ENCODE results near the gene RPRD1B.

RPRD1B gene

GRCh38 chr20:38023181-38024001 lies 10.2 kb upstream of the RPRD1B start:
- peak; percentile 93 for DNase-seq
- 75% methylated on average over 2 of the region's 5 CpGs for WGBS
- Histone ChIP-seq H3K27ac (ENCODE audit: low read length, poor library complexity, severe bottlenecking) (peak overlapping the region; percentile 77), H2BK120ac (ENCODE audit: low read depth, low read length) (no peak overlapping the region), H2AFZ (ENCODE audit: low read depth, low read length) (no peak overlapping the region), H3K18ac (ENCODE audit: low read depth in 1 of 2, low read length in 2 of 2) (peak overlapping the region in 1 of 2 experiments; percentile 2), H3K4me1 (ENCODE audit: control insufficient read depth, insufficient read depth, low read depth, low read length) (peaks cover 10% of the 10 kb centered on the region), H3K27me3 (ENCODE audit: control insufficient read depth in 1 of 2, insufficient read depth in 1 of 2, low read length in 2 of 2) (no peaks in the 10 kb centered on the region), H2BK5ac (ENCODE audit: low read depth, low read length, poor library complexity, severe bottlenecking) (no peak overlapping the region), H3K9ac (ENCODE audit: low read length) (no peak overlapping the region), H3K36me3 (ENCODE audit: control insufficient read depth in 1 of 2, insufficient read depth in 2 of 2, low read depth in 1 of 2, low read length in 2 of 2) (peaks cover 3 to 18% of the 10 kb centered on the region in 2 experiments), H2BK15ac (ENCODE audit: low read depth, poor library complexity, severe bottlenecking) (no peak overlapping the region), H3K4me3 (ENCODE audit: insufficient read depth in 1 of 2, low read depth in 1 of 2, low read length in 2 of 2) (no peak overlapping the region), H3K14ac (ENCODE audit: low read length in 2 of 2) (no peak overlapping the region), H2BK12ac (ENCODE audit: low read length in 2 of 2) (peak overlapping the region; percentile 33 to 44), H3K23ac (ENCODE audit: low read length in 2 of 2) (no peak overlapping the region), H2AK5ac (ENCODE audit: low read length, severe bottlenecking) (no peak overlapping the region), H4K8ac (ENCODE audit: low read length) (no peak overlapping the region), H3K79me1 (replicated peaks; ENCODE audit: low read length, poor library complexity, severe bottlenecking) (peaks cover 26% of the 10 kb centered on the region), H3K4ac (ENCODE audit: low read depth in 1 of 2, low read length in 2 of 2) (no peak overlapping the region), H4K91ac (ENCODE audit: low read length) (no peak overlapping the region), H3K4me2 (ENCODE audit: low read length, poor library complexity, severe bottlenecking) (peak overlapping the region; percentile 67), H3K9me3 (ENCODE audit: control insufficient read depth, low read length) (peaks cover 6% of the 10 kb centered on the region)

GRCh38 chr20:38024496-38024895 lies 9.1 kb upstream of the RPRD1B start:
- Histone ChIP-seq H3K27ac (ENCODE audit: low read length, poor library complexity, severe bottlenecking) (no peak overlapping the region), H3K27me3 (ENCODE audit: control insufficient read depth in 1 of 2, insufficient read depth in 1 of 2, low read length in 2 of 2) (no peaks in the 10 kb centered on the region), H3K18ac (ENCODE audit: low read depth in 1 of 2, low read length in 2 of 2) (peak overlapping the region; percentile 75 to 82), H3K9ac (ENCODE audit: low read length) (no peak overlapping the region), H3K4me1 (ENCODE audit: control insufficient read depth, insufficient read depth, low read depth, low read length) (peaks cover 10% of the 10 kb centered on the region), H2AFZ (ENCODE audit: low read depth, low read length) (no peak overlapping the region), H3K4me2 (ENCODE audit: low read length, poor library complexity, severe bottlenecking) (no peak overlapping the region), H3K79me1 (replicated peaks; ENCODE audit: low read length, poor library complexity, severe bottlenecking) (peaks cover 26% of the 10 kb centered on the region), H2BK120ac (ENCODE audit: low read depth, low read length) (no peak overlapping the region), H2BK12ac (ENCODE audit: low read length in 2 of 2) (peak overlapping the region; percentile 67 to 80), H3K14ac (ENCODE audit: low read length in 2 of 2) (no peak overlapping the region), H2AK5ac (ENCODE audit: low read length, severe bottlenecking) (peak overlapping the region; percentile 77), H3K4me3 (ENCODE audit: insufficient read depth in 1 of 2, low read depth in 1 of 2, low read length in 2 of 2) (no peak overlapping the region), H4K91ac (ENCODE audit: low read length) (peak overlapping the region; percentile 14), H2BK15ac (ENCODE audit: low read depth, poor library complexity, severe bottlenecking) (no peak overlapping the region), H4K8ac (ENCODE audit: low read length) (peak overlapping the region; percentile 9), H3K4ac (ENCODE audit: low read depth in 1 of 2, low read length in 2 of 2) (peak overlapping the region; percentile 19 to 57), H3K36me3 (ENCODE audit: control insufficient read depth in 1 of 2, insufficient read depth in 2 of 2, low read depth in 1 of 2, low read length in 2 of 2) (peaks cover 0 to 8% of the 10 kb centered on the region in 2 experiments), H2BK5ac (ENCODE audit: low read depth, low read length, poor library complexity, severe bottlenecking) (no peak overlapping the region), H3K9me3 (ENCODE audit: control insufficient read depth, low read length) (no peaks in the 10 kb centered on the region), H3K23ac (ENCODE audit: low read length in 2 of 2) (no peak overlapping the region)
- DNase-seq: no peak
- 92% methylated on average over 5 of the region's 5 CpGs for WGBS

- Histone ChIP-seq H3K4ac (ENCODE audit: low read depth in 1 of 2, low read length in 2 of 2) (no peak overlapping the region), H4K91ac (ENCODE audit: low read length) (no peak overlapping the region), H3K4me3 (ENCODE audit: insufficient read depth in 1 of 2, low read depth in 1 of 2, low read length in 2 of 2) (no peak overlapping the region), H2BK5ac (ENCODE audit: low read depth, low read length, poor library complexity, severe bottlenecking) (no peak overlapping the region), H3K9ac (ENCODE audit: low read length) (no peak overlapping the region), H3K14ac (ENCODE audit: low read length in 2 of 2) (no peak overlapping the region), H3K23ac (ENCODE audit: low read length in 2 of 2) (no peak overlapping the region), H3K27me3 (ENCODE audit: control insufficient read depth in 1 of 2, insufficient read depth in 1 of 2, low read length in 2 of 2) (no peaks in the 10 kb centered on the region), H2AK5ac (ENCODE audit: low read length, severe bottlenecking) (no peak overlapping the region), H3K27ac (ENCODE audit: low read length, poor library complexity, severe bottlenecking) (no peak overlapping the region), H3K9me3 (ENCODE audit: control insufficient read depth, low read length) (no peaks in the 10 kb centered on the region), H2BK120ac (ENCODE audit: low read depth, low read length) (no peak overlapping the region), H2BK12ac (ENCODE audit: low read length in 2 of 2) (no peak overlapping the region), H3K18ac (ENCODE audit: low read depth in 1 of 2, low read length in 2 of 2) (no peak overlapping the region), H4K8ac (ENCODE audit: low read length) (no peak overlapping the region), H3K79me1 (replicated peaks; ENCODE audit: low read length, poor library complexity, severe bottlenecking) (peaks cover 30% of the 10 kb centered on the region), H3K36me3 (ENCODE audit: control insufficient read depth in 1 of 2, insufficient read depth in 2 of 2, low read depth in 1 of 2, low read length in 2 of 2) (peaks cover 0 to 4% of the 10 kb centered on the region in 2 experiments), H3K4me2 (ENCODE audit: low read length, poor library complexity, severe bottlenecking) (no peak overlapping the region), H2AFZ (ENCODE audit: low read depth, low read length) (no peak overlapping the region), H2BK15ac (ENCODE audit: low read depth, poor library complexity, severe bottlenecking) (no peak overlapping the region), H3K4me1 (ENCODE audit: control insufficient read depth, insufficient read depth, low read depth, low read length) (peaks cover 7% of the 10 kb centered on the region)
- 100% methylated on average over 3 of the region's 3 CpGs for WGBS
- no peak for DNase-seq
These were observed 4.1 kb upstream of the RPRD1B start for GRCh38 chr20:38029453-38029852.

GRCh38 chr20:38031957-38032356 lies 1.6 kb upstream of the RPRD1B start:
- H3K4me2 ChIP-seq (ENCODE audit: low read length, poor library complexity, severe bottlenecking): no peak overlapping the region
- no peak overlapping the region for H4K8ac ChIP-seq (ENCODE audit: low read length)
- no peak overlapping the region for H3K18ac ChIP-seq (ENCODE audit: low read depth in 1 of 2, low read length in 2 of 2)
- no peak overlapping the region for H2BK5ac ChIP-seq (ENCODE audit: low read depth, low read length, poor library complexity, severe bottlenecking)
- no peak overlapping the region for H2BK120ac ChIP-seq (ENCODE audit: low read depth, low read length)
- 100% methylated on average over 2 of the region's 3 CpGs for WGBS
- no peak overlapping the region for H2BK12ac ChIP-seq (ENCODE audit: low read length in 2 of 2)
- no peak for DNase-seq
- H3K9me3 ChIP-seq (ENCODE audit: control insufficient read depth, low read length): no peaks in the 10 kb centered on the region
- H3K4ac ChIP-seq (ENCODE audit: low read depth in 1 of 2, low read length in 2 of 2): no peak overlapping the region
- H3K9ac ChIP-seq (ENCODE audit: low read length): peak overlapping the region; percentile 98
- no peak overlapping the region for H2AFZ ChIP-seq (ENCODE audit: low read depth, low read length)
- no peaks in the 10 kb centered on the region for H3K27me3 ChIP-seq (ENCODE audit: control insufficient read depth in 1 of 2, insufficient read depth in 1 of 2, low read length in 2 of 2)
- no peak overlapping the region for H2BK15ac ChIP-seq (ENCODE audit: low read depth, poor library complexity, severe bottlenecking)
- H4K91ac ChIP-seq (ENCODE audit: low read length): no peak overlapping the region
- H3K23ac ChIP-seq (ENCODE audit: low read length in 2 of 2): no peak overlapping the region
- H2AK5ac ChIP-seq (ENCODE audit: low read length, severe bottlenecking): no peak overlapping the region
- no peak overlapping the region for H3K14ac ChIP-seq (ENCODE audit: low read length in 2 of 2)
- H3K4me3 ChIP-seq (ENCODE audit: insufficient read depth in 1 of 2, low read depth in 1 of 2, low read length in 2 of 2): peak overlapping the region in 1 of 2 experiments; percentile 99
- H3K4me1 ChIP-seq (ENCODE audit: control insufficient read depth, insufficient read depth, low read depth, low read length): peaks cover 6% of the 10 kb centered on the region
- peaks cover 23% of the 10 kb centered on the region for H3K79me1 ChIP-seq (replicated peaks; ENCODE audit: low read length, poor library complexity, severe bottlenecking)
- peaks cover 0 to 13% of the 10 kb centered on the region in 2 experiments for H3K36me3 ChIP-seq (ENCODE audit: control insufficient read depth in 1 of 2, insufficient read depth in 2 of 2, low read depth in 1 of 2, low read length in 2 of 2)
- H3K27ac ChIP-seq (ENCODE audit: low read length, poor library complexity, severe bottlenecking): no peak overlapping the region

Data from mesenchymal stem cell (in vitro differentiated cells and primary cell).